ENCODE data around the gene KSR1.

The KSR1 gene

GRCh38 chr17:27535178-27535928, 79.1 kb downstream of the KSR1 start:
- peak; percentile 34 for DNase-seq (ENCODE audit: low read depth, low spot score)

- DNase-seq (ENCODE audit: low read depth, low spot score), result peak; percentile 22
Observed at GRCh38 chr17:27535975-27536374, 79.7 kb downstream of the KSR1 start.

- no peak for DNase-seq (ENCODE audit: low read depth, low spot score)
Observed at GRCh38 chr17:27536781-27537180, 80.5 kb downstream of the KSR1 start.

- DNase-seq (ENCODE audit: low read depth, low spot score), result no peak
Observed at GRCh38 chr17:27538156-27538955, 82.1 kb downstream of the KSR1 start.

- DNase-seq (ENCODE audit: low read depth, low spot score), result no peak
Observed at GRCh38 chr17:27539152-27539551, 82.9 kb downstream of the KSR1 start.

- no peak for DNase-seq (ENCODE audit: low read depth, low spot score)
Observed at GRCh38 chr17:27539794-27540317, 83.6 kb downstream of the KSR1 start.

- no peak for DNase-seq (ENCODE audit: low read depth, low spot score)
Observed at GRCh38 chr17:27540318-27541101, 84.3 kb downstream of the KSR1 start.

- no peak for DNase-seq (ENCODE audit: low read depth, low spot score)
Observed at GRCh38 chr17:27541301-27542023, 85.2 kb downstream of the KSR1 start.

- no peak for DNase-seq (ENCODE audit: low read depth, low spot score)
Observed at GRCh38 chr17:27542841-27543463, 86.7 kb downstream of the KSR1 start.

- DNase-seq (ENCODE audit: low read depth, low spot score), result no peak
Observed at GRCh38 chr17:27543464-27543856, 87.2 kb downstream of the KSR1 start.

GRCh38 chr17:27543958-27544349, 87.7 kb downstream of the KSR1 start:
- DNase-seq (ENCODE audit: low read depth, low spot score), result no peak

- DNase-seq (ENCODE audit: low read depth, low spot score), result no peak
Observed at GRCh38 chr17:27544350-27545131, 88.3 kb downstream of the KSR1 start.

- DNase-seq (ENCODE audit: low read depth, low spot score), result no peak
Observed at GRCh38 chr17:27545562-27546229, 89.4 kb downstream of the KSR1 start.

- no peak for DNase-seq (ENCODE audit: low read depth, low spot score)
Observed at GRCh38 chr17:27546624-27547300, 90.5 kb downstream of the KSR1 start.

GRCh38 chr17:27547301-27547683, 91.0 kb downstream of the KSR1 start:
- DNase-seq (ENCODE audit: low read depth, low spot score), result no peak

GRCh38 chr17:27548369-27548768, 92.1 kb downstream of the KSR1 start:
- DNase-seq (ENCODE audit: low read depth, low spot score), result no peak

- no peak for DNase-seq (ENCODE audit: low read depth, low spot score)
Observed at GRCh38 chr17:27549251-27549893, 93.1 kb downstream of the KSR1 start.

GRCh38 chr17:27550291-27550930, 94.2 kb downstream of the KSR1 start:
- DNase-seq (ENCODE audit: low read depth, low spot score), result no peak

Measured in ELF-1 (cell line).